ENCODE data around the gene DCAF17.

DCAF17 gene

GRCh38 chr2:171522052-171522787 is 88.2 kb downstream of the DCAF17 start, which contains the start of gene CYBRD1:
TSS of gene CYBRD1 (plus strand) at chr2:171522474. CDS start at chr2:171522546, 72 bp downstream.
- peak within 1 kb of the TSS; percentile 91 for H3K4me3 ChIP-seq (ENCODE audit: low read depth, low read length)
- TF ChIP-seq CTCF (IDR thresholded peaks at IDR 0.05; ENCODE audit: low read depth, low read length), result no peak

- peak overlapping the region; percentile 91 for H3K4me3 ChIP-seq (ENCODE audit: low read depth, low read length)
- TF ChIP-seq CTCF (IDR thresholded peaks at IDR 0.05; ENCODE audit: low read depth, low read length), result no peak
These were observed 88.7 kb downstream of the DCAF17 start for GRCh38 chr2:171522788-171523087.

GRCh38 chr2:171523088-171524017 is 89.3 kb downstream of the DCAF17 start:
- no peak for TF ChIP-seq CTCF (IDR thresholded peaks at IDR 0.05; ENCODE audit: low read depth, low read length)
- H3K4me3 ChIP-seq (ENCODE audit: low read depth, low read length), result peak overlapping the region; percentile 91

- peak overlapping the region; percentile 91 for H3K4me3 ChIP-seq (ENCODE audit: low read depth, low read length)
- no peak for TF ChIP-seq CTCF (IDR thresholded peaks at IDR 0.05; ENCODE audit: low read depth, low read length)
These were observed 90.0 kb downstream of the DCAF17 start for GRCh38 chr2:171524018-171524401.

GRCh38 chr2:171529914-171530313 is 95.9 kb downstream of the DCAF17 start:
- no peak overlapping the region for H3K4me3 ChIP-seq (ENCODE audit: low read depth, low read length)
- peak; percentile 43 for TF ChIP-seq CTCF (IDR thresholded peaks at IDR 0.05; ENCODE audit: low read depth, low read length)

GRCh38 chr2:171530378-171530777 is 96.4 kb downstream of the DCAF17 start:
- H3K4me3 ChIP-seq (ENCODE audit: low read depth, low read length), result no peak overlapping the region
- TF ChIP-seq CTCF (IDR thresholded peaks at IDR 0.05; ENCODE audit: low read depth, low read length), result no peak

GRCh38 chr2:171530859-171531258 is 96.8 kb downstream of the DCAF17 start:
- peak overlapping the region; percentile 20 for H3K4me3 ChIP-seq (ENCODE audit: low read depth, low read length)
